HG02763 (cell line): Measurements from ENCODE around the gene SYTL2.
"Not testable (repeated sequence)": the region's sequence is repeated elsewhere in the genome, so short reads cannot be mapped to it uniquely, and the experiment has no call there.

Experiments
- ATAC-seq: cut with Tn5 transposase; IDR thresholded peaks from one replicate; pipeline ENCODE4 v1.9.1; 2021; ENCODE audit warnings: mild to moderate bottlenecking, moderate library complexity; ENCODE audit not compliant: unreplicated experiment

SYTL2 gene

GRCh38 chr11:85698195-85698594, 112.7 kb downstream of the SYTL2 start:
- ATAC-seq = no peak

DNA sequence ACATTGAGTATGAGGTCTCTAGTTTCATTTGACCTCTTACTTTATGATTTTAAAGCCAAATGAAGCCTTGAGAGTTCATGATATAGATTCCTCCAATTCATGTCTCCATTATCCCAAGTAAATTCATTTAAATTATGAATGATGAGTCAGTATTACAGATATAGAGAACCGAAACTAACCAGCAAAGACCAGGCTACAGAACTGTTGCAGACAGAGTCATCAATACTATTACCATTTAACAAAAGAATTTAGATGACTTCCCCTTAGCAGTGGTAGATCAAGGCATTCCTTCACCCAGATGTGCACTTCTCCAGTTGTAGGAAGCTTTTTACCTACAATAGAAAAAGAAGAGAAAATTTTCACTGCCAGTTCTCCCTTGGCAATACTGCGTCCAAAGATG, 113.2 kb downstream of the SYTL2 start:
- ATAC-seq = no peak

DNA sequence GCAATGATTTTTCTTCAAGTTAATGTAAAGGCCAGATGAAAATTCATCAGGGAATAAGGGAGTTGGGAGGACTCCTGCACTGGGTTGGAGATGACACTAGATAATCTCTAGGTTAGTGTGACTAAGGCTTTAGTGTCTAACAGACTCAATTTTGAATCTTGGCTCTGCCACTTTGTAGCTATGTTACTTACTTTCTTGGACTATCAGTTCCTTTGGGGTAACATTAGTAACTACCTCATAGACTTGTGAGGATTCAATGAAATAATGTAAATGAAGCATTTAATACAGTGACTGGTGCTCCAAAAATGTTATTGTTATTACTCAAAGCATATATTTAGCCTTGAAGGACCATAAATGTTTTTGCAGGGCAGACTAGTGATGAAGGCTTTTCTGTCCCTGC, 115.4 kb downstream of the SYTL2 start:
- no peak for ATAC-seq

- no peak for ATAC-seq
Measured at GRCh38 chr11:85694385-85694980, 116.5 kb downstream of the SYTL2 start.

GRCh38 chr11:85685820-85686459, 125.0 kb downstream of the SYTL2 start, which contains the start of gene CCDC89:
TSS of gene CCDC89 (minus strand) at chr11:85686195. CDS start at chr11:85686130, 65 bp downstream.
- ATAC-seq = no peak

DNA sequence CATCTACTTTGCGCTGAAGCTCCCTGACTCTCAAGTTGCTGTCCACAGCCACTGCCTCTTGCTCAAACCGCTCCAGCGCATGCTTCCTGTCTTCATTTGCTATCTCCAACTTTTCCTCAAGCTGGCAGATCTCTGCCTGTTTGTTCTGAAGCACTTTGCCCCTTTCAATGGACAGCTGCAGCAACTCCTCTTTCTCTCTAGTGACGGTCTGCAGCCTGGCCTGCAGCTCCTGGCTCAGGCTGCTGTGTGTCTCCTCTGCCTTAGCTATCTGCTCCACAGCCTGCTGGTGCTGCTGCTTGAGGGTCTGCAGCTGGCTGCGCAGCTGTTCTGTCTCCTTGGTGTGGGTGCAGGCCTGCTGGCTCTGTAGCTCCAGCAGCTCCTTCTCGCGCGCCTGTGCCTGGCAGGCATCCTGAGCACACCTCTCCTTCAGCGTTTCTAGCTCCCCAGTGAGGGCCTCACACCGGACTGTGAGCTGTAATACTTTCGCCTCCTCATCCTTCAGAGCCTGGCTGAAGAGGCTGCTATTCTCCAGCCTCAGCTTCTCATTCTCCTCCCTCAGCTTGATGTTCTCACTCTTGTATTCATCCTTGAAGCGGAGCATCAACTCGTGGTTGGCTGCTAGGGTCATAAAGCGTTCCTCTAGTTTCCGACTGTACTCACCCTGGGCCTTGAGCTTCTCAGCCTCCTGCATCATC, 125.7 kb downstream of the SYTL2 start:
- no peak for ATAC-seq

- ATAC-seq = peak; percentile 76
Measured at GRCh38 chr11:85682330-85683305, 128.3 kb downstream of the SYTL2 start.

DNA sequence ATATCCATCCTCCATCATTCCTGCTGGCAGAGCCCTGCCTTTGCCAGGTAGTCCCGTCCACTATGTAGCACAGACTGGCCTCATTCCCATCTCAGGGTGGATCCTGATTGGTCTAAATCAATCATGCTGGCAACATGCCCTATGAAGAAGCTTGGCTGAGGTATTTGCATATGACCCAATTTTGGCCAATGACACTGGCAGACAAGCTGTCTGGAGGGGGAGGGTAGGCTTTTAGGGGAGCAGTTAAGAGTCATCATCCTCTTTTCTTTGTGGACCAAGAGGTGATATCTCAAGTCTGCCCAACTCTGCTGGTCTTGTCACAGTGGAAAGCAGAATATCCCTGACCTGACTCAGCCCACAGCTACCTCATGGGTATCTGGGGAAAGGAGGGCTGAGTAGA, 130.0 kb downstream of the SYTL2 start:
- ATAC-seq = no peak

- no peak for ATAC-seq
Measured at GRCh38 chr11:85679576-85679975, 131.4 kb downstream of the SYTL2 start.

DNA sequence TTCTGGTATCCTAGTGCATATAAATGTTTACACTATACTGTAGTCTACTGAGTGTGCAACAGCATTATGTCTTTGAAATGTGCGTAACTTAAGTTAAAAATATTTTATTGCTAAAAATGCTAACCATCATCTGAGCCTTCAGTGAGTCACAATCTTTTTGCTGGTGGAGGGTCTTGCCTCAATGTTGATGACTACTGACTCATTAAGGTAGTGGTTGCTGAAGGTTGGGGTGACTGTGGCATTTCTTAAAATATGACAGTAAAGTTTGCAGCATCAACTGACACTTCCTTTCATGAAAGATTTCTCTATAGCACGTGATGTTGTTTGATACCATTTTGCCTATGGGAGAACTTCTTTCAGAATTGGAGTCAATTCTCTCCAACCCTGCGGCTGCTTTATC, 137.5 kb downstream of the SYTL2 start:
- ATAC-seq = no peak

- no peak for ATAC-seq
Measured at GRCh38 chr11:85672105-85672902, 138.6 kb downstream of the SYTL2 start.

DNA sequence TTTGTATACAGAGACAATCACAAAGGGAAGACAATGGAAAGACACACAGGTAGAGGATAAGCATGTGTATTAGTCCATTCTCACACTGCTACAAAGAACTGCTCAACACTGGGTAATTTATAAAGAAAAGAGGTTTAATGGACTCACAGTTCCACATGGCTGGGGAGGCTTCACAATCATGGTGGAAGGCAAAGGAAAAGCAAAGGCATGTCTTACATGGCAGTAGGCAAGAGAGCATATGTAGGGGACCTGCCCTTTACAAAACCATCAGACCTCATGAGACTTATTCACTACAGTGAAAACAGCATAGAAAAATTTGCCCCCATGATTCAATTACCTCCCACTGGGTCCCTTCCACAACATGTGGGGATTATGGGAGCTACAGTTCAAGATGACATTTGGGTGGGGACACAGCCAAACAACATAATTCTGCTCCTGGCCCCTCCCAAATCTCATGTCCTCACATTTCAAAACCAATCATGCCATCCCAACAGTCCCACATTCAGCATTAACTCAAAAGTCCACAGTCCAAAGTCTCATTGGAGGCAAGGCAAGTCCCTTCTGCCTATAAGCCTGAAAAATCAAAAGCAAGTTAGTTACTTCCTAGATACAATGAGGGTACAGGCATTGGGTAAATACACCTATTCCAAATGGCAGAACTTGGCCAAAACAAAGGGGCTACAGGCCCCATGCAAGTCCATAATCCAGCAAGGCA, 139.8 kb downstream of the SYTL2 start:
- not testable (repeated sequence) for ATAC-seq

DNA sequence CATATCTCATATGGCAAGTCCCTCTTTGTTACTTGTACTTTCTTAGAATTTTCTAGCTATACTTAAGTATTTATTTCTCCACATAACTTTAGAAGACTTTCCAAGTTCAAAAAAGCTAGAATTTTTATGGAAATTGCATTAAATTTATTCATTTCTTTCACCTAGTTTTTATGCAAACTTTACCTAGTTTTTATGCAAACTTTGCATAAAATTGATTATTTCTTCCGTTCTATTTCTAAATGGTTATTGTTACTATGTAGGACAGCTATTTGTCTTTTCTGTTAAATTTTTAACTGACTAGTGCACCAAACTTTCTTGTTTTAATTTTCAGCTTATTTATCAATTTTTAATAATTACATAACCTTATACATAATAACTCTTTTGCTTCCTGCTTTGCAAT, 142.8 kb downstream of the SYTL2 start:
- no peak for ATAC-seq

GRCh38 chr11:85666687-85667086, 144.3 kb downstream of the SYTL2 start:
- ATAC-seq = no peak

GRCh38 chr11:85665733-85666132, 145.2 kb downstream of the SYTL2 start:
- ATAC-seq = no peak

GRCh38 chr11:85664615-85665481, 146.1 kb downstream of the SYTL2 start, which contains the start of gene CREBZF:
TSS of gene CREBZF (minus strand) at chr11:85665129. CDS start at chr11:85664875, 254 bp downstream.
- ATAC-seq = peak; percentile 84

DNA sequence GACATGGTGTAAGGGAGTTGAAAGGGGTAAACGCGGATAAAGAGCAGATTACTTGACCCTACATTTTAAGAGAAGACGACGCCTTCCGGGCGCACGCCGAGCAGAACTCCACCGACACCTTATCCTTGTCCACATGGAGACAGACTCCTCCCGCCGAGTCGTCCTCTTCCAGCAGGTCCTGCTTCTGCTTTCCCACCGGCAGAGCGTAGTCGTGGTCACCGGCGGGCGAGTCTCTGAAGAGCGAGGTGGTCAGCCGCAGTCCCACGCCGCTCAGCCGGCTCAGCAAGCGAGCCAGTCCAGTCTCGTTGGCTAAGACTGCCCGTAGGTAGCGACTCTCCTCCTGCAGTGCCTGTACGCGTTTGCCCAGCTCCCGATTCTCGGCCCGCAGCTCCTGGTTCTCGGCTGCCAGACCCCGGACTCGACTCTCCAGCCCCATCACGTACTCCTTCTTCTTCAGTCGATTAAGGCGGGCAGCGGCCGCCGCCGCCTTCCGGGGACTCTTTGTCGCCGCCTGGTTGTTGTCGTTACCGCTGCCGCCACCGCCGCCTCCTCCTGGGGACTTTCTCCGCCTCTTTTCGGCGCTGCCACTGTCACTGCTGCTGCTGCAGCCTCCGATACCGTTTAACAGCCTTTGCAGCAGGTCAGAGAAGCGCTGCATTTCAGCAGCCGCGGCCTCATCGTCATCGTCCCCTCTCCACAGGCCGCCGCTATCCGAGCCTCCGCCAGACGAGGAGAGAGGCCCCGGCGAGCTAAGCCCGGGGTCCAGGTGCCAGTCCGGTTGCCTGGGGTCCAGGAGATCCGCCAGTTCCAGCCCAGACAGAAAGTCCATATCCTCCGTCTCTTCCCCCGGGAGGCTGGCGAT, 147.0 kb downstream of the SYTL2 start:
- ATAC-seq = peak; percentile 68
